Measurements from ENCODE around the gene PABPN1L. TPM values are rescaled to one million over a fixed set of nuclear protein-coding genes. Genes with fewer than 3 reads are reported as not detected.

The PABPN1L gene
- total and polyA plus RNA-seq, 3 donors from 2014 or later = 0.34 to 0.93 TPM; not detected in 1

- TF ChIP-seq, protein P1, sequence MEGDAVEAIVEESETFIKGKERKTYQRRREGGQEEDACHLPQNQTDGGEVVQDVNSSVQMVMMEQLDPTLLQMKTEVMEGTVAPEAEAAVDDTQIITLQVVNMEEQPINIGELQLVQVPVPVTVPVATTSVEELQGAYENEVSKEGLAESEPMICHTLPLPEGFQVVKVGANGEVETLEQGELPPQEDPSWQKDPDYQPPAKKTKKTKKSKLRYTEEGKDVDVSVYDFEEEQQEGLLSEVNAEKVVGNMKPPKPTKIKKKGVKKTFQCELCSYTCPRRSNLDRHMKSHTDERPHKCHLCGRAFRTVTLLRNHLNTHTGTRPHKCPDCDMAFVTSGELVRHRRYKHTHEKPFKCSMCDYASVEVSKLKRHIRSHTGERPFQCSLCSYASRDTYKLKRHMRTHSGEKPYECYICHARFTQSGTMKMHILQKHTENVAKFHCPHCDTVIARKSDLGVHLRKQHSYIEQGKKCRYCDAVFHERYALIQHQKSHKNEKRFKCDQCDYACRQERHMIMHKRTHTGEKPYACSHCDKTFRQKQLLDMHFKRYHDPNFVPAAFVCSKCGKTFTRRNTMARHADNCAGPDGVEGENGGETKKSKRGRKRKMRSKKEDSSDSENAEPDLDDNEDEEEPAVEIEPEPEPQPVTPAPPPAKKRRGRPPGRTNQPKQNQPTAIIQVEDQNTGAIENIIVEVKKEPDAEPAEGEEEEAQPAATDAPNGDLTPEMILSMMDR (IDR thresholded peaks at IDR 0.05) = no peak
- no peak for TF ChIP-seq POLR2A (IDR thresholded peaks at IDR 0.05)
- Histone ChIP-seq H3K27ac (no peak overlapping the region), H3K36me3 (ENCODE audit: low read depth, missing control alignments) (no peaks in the 10 kb centered on the region), H3K9me3 (no peaks in the 10 kb centered on the region), H3K4me3 (no peak overlapping the region), H3K27me3 (no peaks in the 10 kb centered on the region), H3K4me1 (peaks cover 20% of the 10 kb centered on the region)
- intact Hi-C loops (cut with DNase I; ENCODE audit: low total_unique reads) = no loop called here
- no peak for DNase-seq
- WGBS, 2 donors = 94% methylated on average over 9 to 16 of the region's 16 CpGs
Observed at GRCh38 chr16:88913001-88913612, 46.6 kb upstream of the PABPN1L start.

DNA sequence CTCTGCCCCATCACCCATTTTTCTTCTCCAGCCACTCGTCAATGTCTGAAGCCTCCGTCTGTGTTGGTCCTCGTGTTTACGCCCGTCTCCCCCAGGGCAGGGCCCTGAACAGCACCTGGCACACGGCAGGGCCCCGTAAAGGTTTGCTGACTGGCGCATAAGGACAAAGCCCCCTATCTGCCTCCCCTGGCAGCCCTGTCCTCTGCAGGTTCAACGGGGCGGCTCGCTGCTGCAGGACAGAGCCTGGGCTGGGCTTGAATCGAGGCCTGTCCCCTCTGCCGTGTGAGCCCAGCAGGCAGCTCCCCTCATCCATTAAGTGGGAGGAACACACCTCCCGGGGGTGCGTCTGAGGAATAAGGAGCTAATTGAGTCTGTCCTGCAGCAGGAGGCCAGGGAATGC, 46.1 kb upstream of the PABPN1L start:
- Histone ChIP-seq H3K9me3 (no peaks in the 10 kb centered on the region), H3K27ac (no peak overlapping the region), H3K27me3 (no peaks in the 10 kb centered on the region), H3K4me3 (no peak overlapping the region), H3K36me3 (ENCODE audit: low read depth, missing control alignments) (no peaks in the 10 kb centered on the region), H3K4me1 (peaks cover 20% of the 10 kb centered on the region)
- intact Hi-C loops (cut with DNase I; ENCODE audit: low total_unique reads) = no loop called here
- no peak for DNase-seq
- TF ChIP-seq, protein P1 (IDR thresholded peaks at IDR 0.05) = no peak
- no peak for TF ChIP-seq POLR2A (IDR thresholded peaks at IDR 0.05)
- WGBS, 2 donors = 86 to 94% methylated on average over 12 to 15 of the region's 15 CpGs

GRCh38 chr16:88911946-88912310, 45.5 kb upstream of the PABPN1L start:
- H3K4me1 ChIP-seq = peaks cover 20% of the 10 kb centered on the region
- H3K9me3 ChIP-seq = no peaks in the 10 kb centered on the region
- 84 to 100% methylated on average over 4 to 16 of the region's 16 CpGs for WGBS, 2 donors
- no peaks in the 10 kb centered on the region for H3K27me3 ChIP-seq
- no peak overlapping the region for H3K4me3 ChIP-seq
- TF ChIP-seq, protein P1 (IDR thresholded peaks at IDR 0.05) = no peak
- TF ChIP-seq POLR2A (IDR thresholded peaks at IDR 0.05) = no peak
- no peak overlapping the region for H3K27ac ChIP-seq
- H3K36me3 ChIP-seq (ENCODE audit: low read depth, missing control alignments) = no peaks in the 10 kb centered on the region
- intact Hi-C loops (cut with DNase I; ENCODE audit: low total_unique reads) = no loop called here
- DNase-seq = no peak

GRCh38 chr16:88911136-88911945, 44.9 kb upstream of the PABPN1L start:
- Histone ChIP-seq H3K27ac (no peak overlapping the region), H3K4me3 (no peak overlapping the region), H3K27me3 (no peaks in the 10 kb centered on the region), H3K36me3 (ENCODE audit: low read depth, missing control alignments) (no peaks in the 10 kb centered on the region), H3K9me3 (no peaks in the 10 kb centered on the region), H3K4me1 (peaks cover 20% of the 10 kb centered on the region)
- TF ChIP-seq, protein P1 (IDR thresholded peaks at IDR 0.05) = no peak
- TF ChIP-seq POLR2A (IDR thresholded peaks at IDR 0.05) = no peak
- WGBS, 2 donors = 78 to 86% methylated on average over 21 to 36 of the region's 36 CpGs
- intact Hi-C loops (cut with DNase I; ENCODE audit: low total_unique reads) = no loop called here
- DNase-seq = no peak

Measured in testis (tissue), 3 donors.